ENCODE results near the gene TMEM267.
"Not testable (repeated sequence)": the region's sequence is repeated elsewhere in the genome, so short reads cannot be mapped to it uniquely, and the experiment has no call there.

TMEM267 gene

GRCh38 chr5:43402524-43403066 lies 81.1 kb downstream of the TMEM267 start:
- DNase-seq: not testable (repeated sequence)

- DNase-seq: no peak
Measured at GRCh38 chr5:43401827-43402226, 81.8 kb downstream of the TMEM267 start.

GRCh38 chr5:43400082-43400481 lies 83.6 kb downstream of the TMEM267 start:
- DNase-seq: no peak

GRCh38 chr5:43396762-43397304 lies 86.8 kb downstream of the TMEM267 start:
- peak; percentile 76 for DNase-seq

All from GF-D8 (cell line).